Hematopoietic multipotent progenitor cell treated with erythropoietin and hydrocortisone succinate and interleukin-3 and kit ligand, for 17 days (in vitro differentiated cells): ENCODE results near the gene CDK5R1.
"Not testable (repeated sequence)": the region's sequence is repeated elsewhere in the genome, so short reads cannot be mapped to it uniquely, and the experiment has no call there.

Experiments
- DNase-seq: peaks from one replicate; pipeline ENCODE4 v3.0.0-alpha.2; 2015; ENCODE audit warnings: low spot score

The CDK5R1 gene

GRCh38 chr17:32516940-32517701 is 30.3 kb downstream of the CDK5R1 start:
- no peak for DNase-seq

GRCh38 chr17:32517982-32518381 is 31.2 kb downstream of the CDK5R1 start:
- no peak for DNase-seq

GRCh38 chr17:32518646-32519227 is 31.9 kb downstream of the CDK5R1 start:
- DNase-seq: no peak

GRCh38 chr17:32519228-32520103 is 32.7 kb downstream of the CDK5R1 start:
- DNase-seq: no peak

GRCh38 chr17:32520104-32520701 is 33.4 kb downstream of the CDK5R1 start:
- no peak for DNase-seq

- DNase-seq: no peak
These were observed 34.1 kb downstream of the CDK5R1 start for GRCh38 chr17:32520737-32521404.

- no peak for DNase-seq
These were observed 36.4 kb downstream of the CDK5R1 start for GRCh38 chr17:32523017-32523680.

- no peak for DNase-seq
These were observed 37.2 kb downstream of the CDK5R1 start for GRCh38 chr17:32523827-32524552.

GRCh38 chr17:32524553-32524880 is 37.7 kb downstream of the CDK5R1 start:
- DNase-seq: not testable (repeated sequence)

GRCh38 chr17:32525122-32525521 is 38.3 kb downstream of the CDK5R1 start:
- no peak for DNase-seq

GRCh38 chr17:32527146-32527545 is 40.4 kb downstream of the CDK5R1 start:
- DNase-seq: no peak

- no peak for DNase-seq
These were observed 42.0 kb downstream of the CDK5R1 start for GRCh38 chr17:32528825-32529224.

- no peak for DNase-seq
These were observed 42.8 kb downstream of the CDK5R1 start for GRCh38 chr17:32529604-32530003.

- no peak for DNase-seq
These were observed 46.5 kb downstream of the CDK5R1 start for GRCh38 chr17:32533296-32533695.

GRCh38 chr17:32536736-32537643 is 50.2 kb downstream of the CDK5R1 start:
- no peak for DNase-seq
